Measurements from ENCODE around the gene PPM1L.

DNA sequence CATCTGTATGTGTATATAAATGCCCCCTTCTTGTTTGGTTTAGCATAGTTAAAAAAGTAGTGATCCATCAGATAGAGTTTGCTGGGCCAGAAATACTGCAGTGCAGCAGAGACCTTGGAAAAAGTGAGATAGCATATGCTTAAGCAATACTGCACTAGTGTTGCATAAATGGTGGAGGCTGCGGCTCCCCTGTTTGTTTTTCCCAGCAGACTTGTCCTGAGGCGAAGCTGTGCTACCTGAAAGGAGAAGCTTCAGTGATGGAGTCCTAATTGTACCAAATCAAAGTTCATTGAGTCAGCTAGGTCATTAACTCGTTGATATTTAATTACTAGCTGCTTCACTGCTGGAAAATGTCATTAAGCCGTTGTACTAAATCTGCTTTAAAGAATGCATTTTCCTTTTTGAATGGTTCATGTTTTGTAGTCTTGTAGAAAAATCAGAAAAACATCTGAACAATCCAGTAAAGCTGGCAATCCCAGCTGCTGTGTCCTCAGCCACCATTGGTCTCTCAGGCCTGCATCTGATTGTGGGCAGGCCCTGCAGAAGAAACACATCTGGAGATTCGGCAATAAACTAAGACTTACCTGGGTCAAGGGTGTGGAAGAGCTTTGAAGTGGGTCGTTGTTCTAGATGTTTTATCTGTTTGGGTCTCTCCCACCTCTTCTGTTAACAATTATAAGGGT is 179.5 kb downstream of the PPM1L start:
- TF ChIP-seq, protein P1, sequence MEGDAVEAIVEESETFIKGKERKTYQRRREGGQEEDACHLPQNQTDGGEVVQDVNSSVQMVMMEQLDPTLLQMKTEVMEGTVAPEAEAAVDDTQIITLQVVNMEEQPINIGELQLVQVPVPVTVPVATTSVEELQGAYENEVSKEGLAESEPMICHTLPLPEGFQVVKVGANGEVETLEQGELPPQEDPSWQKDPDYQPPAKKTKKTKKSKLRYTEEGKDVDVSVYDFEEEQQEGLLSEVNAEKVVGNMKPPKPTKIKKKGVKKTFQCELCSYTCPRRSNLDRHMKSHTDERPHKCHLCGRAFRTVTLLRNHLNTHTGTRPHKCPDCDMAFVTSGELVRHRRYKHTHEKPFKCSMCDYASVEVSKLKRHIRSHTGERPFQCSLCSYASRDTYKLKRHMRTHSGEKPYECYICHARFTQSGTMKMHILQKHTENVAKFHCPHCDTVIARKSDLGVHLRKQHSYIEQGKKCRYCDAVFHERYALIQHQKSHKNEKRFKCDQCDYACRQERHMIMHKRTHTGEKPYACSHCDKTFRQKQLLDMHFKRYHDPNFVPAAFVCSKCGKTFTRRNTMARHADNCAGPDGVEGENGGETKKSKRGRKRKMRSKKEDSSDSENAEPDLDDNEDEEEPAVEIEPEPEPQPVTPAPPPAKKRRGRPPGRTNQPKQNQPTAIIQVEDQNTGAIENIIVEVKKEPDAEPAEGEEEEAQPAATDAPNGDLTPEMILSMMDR (IDR thresholded peaks at IDR 0.05) = no peak
- no peak for TF ChIP-seq EZH2 (IDR thresholded peaks at IDR 0.05; ENCODE audit: borderline replicate concordance, insufficient read depth, low read depth, low read length, poor library complexity, severe bottlenecking)

Measured in B cell (primary cell).